ENCODE data around the gene ITGB1. TPM values are rescaled to one million over a fixed set of nuclear protein-coding genes. Genes with fewer than 3 reads are reported as not detected.

Gene ITGB1
- total and polyA plus RNA-seq, 11 donors, result 150 to 1,693 (median 701) TPM

DNA sequence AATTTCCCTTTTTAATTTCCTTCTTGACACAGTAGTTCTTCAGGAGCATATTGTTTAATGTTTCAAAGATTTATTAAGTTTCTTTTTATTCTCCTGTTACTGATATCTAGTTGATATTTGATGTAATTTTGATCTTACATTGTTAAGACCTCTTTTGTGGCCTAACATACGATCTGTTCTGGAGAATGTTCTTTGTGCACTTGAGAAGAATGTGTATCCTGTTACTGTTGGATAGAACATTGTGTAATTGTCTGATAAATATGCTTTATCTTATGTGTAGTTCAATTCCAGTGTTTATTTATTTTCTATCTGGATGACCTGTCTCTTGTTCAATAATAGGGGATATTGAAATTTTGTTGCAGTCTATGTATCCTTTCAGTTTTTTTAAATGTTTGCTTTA lies 106.7 kb downstream of the ITGB1 start:
- H3K9me3 ChIP-seq, result peaks cover 0 to 3% (median 0%) of the 10 kb centered on the region in 12 donors
- no peaks in the 10 kb centered on the region for H3K36me3 ChIP-seq
- no peak overlapping the region for H3K27ac ChIP-seq
- H3K4me1 ChIP-seq, result no peaks in the 10 kb centered on the region
- intact Hi-C loops (cut with DNase I), result no loop called here
- ATAC-seq, result no peak
- no peaks in the 10 kb centered on the region for H3K27me3 ChIP-seq
- DNase-seq, result no peak
- 0 to 35% (median 0%) methylated on average over 1 of the region's 1 CpG for WGBS, 4 donors
- H3K4me3 ChIP-seq, result no peak overlapping the region
- TF ChIP-seq POLR2A (IDR thresholded peaks at IDR 0.05), result no peak
- TF ChIP-seq, protein P1, sequence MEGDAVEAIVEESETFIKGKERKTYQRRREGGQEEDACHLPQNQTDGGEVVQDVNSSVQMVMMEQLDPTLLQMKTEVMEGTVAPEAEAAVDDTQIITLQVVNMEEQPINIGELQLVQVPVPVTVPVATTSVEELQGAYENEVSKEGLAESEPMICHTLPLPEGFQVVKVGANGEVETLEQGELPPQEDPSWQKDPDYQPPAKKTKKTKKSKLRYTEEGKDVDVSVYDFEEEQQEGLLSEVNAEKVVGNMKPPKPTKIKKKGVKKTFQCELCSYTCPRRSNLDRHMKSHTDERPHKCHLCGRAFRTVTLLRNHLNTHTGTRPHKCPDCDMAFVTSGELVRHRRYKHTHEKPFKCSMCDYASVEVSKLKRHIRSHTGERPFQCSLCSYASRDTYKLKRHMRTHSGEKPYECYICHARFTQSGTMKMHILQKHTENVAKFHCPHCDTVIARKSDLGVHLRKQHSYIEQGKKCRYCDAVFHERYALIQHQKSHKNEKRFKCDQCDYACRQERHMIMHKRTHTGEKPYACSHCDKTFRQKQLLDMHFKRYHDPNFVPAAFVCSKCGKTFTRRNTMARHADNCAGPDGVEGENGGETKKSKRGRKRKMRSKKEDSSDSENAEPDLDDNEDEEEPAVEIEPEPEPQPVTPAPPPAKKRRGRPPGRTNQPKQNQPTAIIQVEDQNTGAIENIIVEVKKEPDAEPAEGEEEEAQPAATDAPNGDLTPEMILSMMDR (IDR thresholded peaks at IDR 0.05), result no peak

All from heart left ventricle (tissue), 16 donors.